ENCODE data around the gene C5orf63.
"Not testable (repeated sequence)": the region's sequence is repeated elsewhere in the genome, so short reads cannot be mapped to it uniquely, and the experiment has no call there.

Gene C5orf63

GRCh38 chr5:127005282-127005681, 68.0 kb downstream of the C5orf63 start:
- not testable (repeated sequence) for DNase-seq

- DNase-seq, result no peak
These were observed 68.6 kb downstream of the C5orf63 start for GRCh38 chr5:127004721-127005120.

- DNase-seq, result no peak
These were observed 69.4 kb downstream of the C5orf63 start for GRCh38 chr5:127003798-127004495.

- no peak for DNase-seq
These were observed 70.9 kb downstream of the C5orf63 start for GRCh38 chr5:127002390-127002789.

- no peak for DNase-seq
These were observed 71.5 kb downstream of the C5orf63 start for GRCh38 chr5:127001621-127002296.
